Measurements from ENCODE around the gene SLC41A3. TPM values are rescaled to one million over a fixed set of nuclear protein-coding genes. Genes with fewer than 3 reads are reported as not detected.
A peak's percentile ranks its signal among the peaks of the same experiment; 100 is the strongest.

Gene SLC41A3
- total and polyA plus RNA-seq, 4 donors, result 9.3 to 19.8 (median 12.7) TPM

GRCh38 chr3:126126811-126127431 lies 43.0 kb upstream of the SLC41A3 start:
- no peaks in the 10 kb centered on the region for H3K27me3 ChIP-seq (ENCODE audit: control insufficient read depth in 4 of 4, insufficient read depth in 4 of 4, low read length in 3 of 4)
- H3K36me3 ChIP-seq (ENCODE audit: control insufficient read depth in 4 of 4, insufficient read depth in 3 of 4, low read depth in 1 of 4, low read length in 3 of 4), result peaks cover 4 to 54% (median 38%) of the 10 kb centered on the region in 4 donors
- peak; percentile 22 for DNase-seq (ENCODE audit: low spot score)
- no peaks in the 10 kb centered on the region for H3K9me3 ChIP-seq (ENCODE audit: control insufficient read depth in 4 of 4, low read length in 3 of 4)
- H3K9ac ChIP-seq (ENCODE audit: low read depth in 1 of 2, low read length in 2 of 2), result no peak overlapping the region
- H3K4me3 ChIP-seq (ENCODE audit: low read depth in 1 of 3, low read length in 3 of 3), result no peak overlapping the region
- peaks cover 0 to 4% (median 0%) of the 10 kb centered on the region in 4 donors for H3K4me1 ChIP-seq (ENCODE audit: control insufficient read depth in 4 of 4, insufficient read depth in 4 of 4, low read length in 3 of 4)
- WGBS, result 81% methylated on average over 10 of the region's 10 CpGs
- no peak for TF ChIP-seq CTCF (IDR thresholded peaks at IDR 0.05; ENCODE audit: low read depth, low read length, missing input control)
- no peak for TF ChIP-seq RXRA (IDR thresholded peaks at IDR 0.05)
- TF ChIP-seq REST (IDR thresholded peaks at IDR 0.05), result no peak
- TF ChIP-seq YY1 (IDR thresholded peaks at IDR 0.05), result no peak
- TF ChIP-seq MAX (IDR thresholded peaks at IDR 0.05), result no peak
- TF ChIP-seq RAD21 (IDR thresholded peaks at IDR 0.05), result no peak
- TF ChIP-seq ZBTB33 (IDR thresholded peaks at IDR 0.05), result no peak
- no peak for TF ChIP-seq JUND (IDR thresholded peaks at IDR 0.05)
- TF ChIP-seq FOXA2 (IDR thresholded peaks at IDR 0.05), result no peak
- TF ChIP-seq ATF3 (IDR thresholded peaks at IDR 0.05), result no peak
- TF ChIP-seq HNF4A (conservative IDR thresholded peaks at IDR 0.05), result no peak
- no peak for TF ChIP-seq NR2F2 (IDR thresholded peaks at IDR 0.05)
- TF ChIP-seq FOXA1 (IDR thresholded peaks at IDR 0.05), result no peak
- no peak for TF ChIP-seq HNF4G (IDR thresholded peaks at IDR 0.05)
- TF ChIP-seq GABPA (IDR thresholded peaks at IDR 0.05 in 1 of 2, conservative IDR thresholded peaks at IDR 0.05 in 1 of 2), result no peak
- no peak for TF ChIP-seq SP1 (IDR thresholded peaks at IDR 0.05)
- TF ChIP-seq TAF1 (conservative IDR thresholded peaks at IDR 0.05), result no peak
- no peak for TF ChIP-seq EGR1 (IDR thresholded peaks at IDR 0.05; ENCODE audit: low read depth in 2 of 2)
- H3K27ac ChIP-seq (ENCODE audit: low read depth in 1 of 2, low read length in 2 of 2), result no peak overlapping the region

Data from liver (tissue), 9 donors.